SIG-M5 treated with dmso at 0.1 percent for 504 hours (cell line): ENCODE results near the gene SEC31B.

Experiments used
- DNase-seq: peaks from one replicate; lab custom pipeline; 2025; ENCODE audit not compliant: unreplicated experiment; lab: John Stamatoyannopoulos, UW

SEC31B gene, protein sequence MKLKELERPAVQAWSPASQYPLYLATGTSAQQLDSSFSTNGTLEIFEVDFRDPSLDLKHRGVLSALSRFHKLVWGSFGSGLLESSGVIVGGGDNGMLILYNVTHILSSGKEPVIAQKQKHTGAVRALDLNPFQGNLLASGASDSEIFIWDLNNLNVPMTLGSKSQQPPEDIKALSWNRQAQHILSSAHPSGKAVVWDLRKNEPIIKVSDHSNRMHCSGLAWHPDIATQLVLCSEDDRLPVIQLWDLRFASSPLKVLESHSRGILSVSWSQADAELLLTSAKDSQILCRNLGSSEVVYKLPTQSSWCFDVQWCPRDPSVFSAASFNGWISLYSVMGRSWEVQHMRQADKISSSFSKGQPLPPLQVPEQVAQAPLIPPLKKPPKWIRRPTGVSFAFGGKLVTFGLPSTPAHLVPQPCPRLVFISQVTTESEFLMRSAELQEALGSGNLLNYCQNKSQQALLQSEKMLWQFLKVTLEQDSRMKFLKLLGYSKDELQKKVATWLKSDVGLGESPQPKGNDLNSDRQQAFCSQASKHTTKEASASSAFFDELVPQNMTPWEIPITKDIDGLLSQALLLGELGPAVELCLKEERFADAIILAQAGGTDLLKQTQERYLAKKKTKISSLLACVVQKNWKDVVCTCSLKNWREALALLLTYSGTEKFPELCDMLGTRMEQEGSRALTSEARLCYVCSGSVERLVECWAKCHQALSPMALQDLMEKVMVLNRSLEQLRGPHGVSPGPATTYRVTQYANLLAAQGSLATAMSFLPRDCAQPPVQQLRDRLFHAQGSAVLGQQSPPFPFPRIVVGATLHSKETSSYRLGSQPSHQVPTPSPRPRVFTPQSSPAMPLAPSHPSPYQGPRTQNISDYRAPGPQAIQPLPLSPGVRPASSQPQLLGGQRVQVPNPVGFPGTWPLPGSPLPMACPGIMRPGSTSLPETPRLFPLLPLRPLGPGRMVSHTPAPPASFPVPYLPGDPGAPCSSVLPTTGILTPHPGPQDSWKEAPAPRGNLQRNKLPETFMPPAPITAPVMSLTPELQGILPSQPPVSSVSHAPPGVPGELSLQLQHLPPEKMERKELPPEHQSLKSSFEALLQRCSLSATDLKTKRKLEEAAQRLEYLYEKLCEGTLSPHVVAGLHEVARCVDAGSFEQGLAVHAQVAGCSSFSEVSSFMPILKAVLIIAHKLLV

GRCh38 chr10:100519311-100520051 is at the start of gene SEC31B:
TSS of gene SEC31B (minus strand) at chr10:100519861. CDS start at chr10:100516952, 2,909 bp downstream.
- no peak for DNase-seq

- no peak for DNase-seq
These were observed 49.3 kb upstream of the SEC31B start for GRCh38 chr10:100568912-100569311.

- no peak for DNase-seq
These were observed 48.2 kb upstream of the SEC31B start for GRCh38 chr10:100567826-100568225.

DNA sequence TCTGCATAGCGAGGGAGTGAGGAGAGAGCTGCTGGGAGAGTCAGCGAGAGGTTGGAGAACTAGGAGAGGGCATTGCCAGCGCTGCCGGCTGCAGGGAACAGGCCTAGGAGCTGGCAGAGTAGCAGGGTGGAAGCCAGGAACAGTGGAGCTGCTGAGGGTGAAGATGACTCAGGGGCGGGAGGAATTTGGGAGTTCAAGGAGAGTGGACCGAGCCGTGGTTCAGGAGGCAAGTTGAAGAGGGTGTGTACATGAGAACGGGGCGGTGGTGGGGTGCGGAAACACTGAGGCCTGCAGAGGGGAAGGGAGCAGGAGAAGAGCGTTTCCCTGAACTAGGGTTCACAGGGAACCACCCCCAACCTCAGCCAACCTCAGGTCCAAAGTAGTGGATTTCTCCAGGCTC is 47.6 kb upstream of the SEC31B start:
- DNase-seq: no peak

- DNase-seq: no peak
These were observed 46.9 kb upstream of the SEC31B start for GRCh38 chr10:100566561-100566960.

DNA sequence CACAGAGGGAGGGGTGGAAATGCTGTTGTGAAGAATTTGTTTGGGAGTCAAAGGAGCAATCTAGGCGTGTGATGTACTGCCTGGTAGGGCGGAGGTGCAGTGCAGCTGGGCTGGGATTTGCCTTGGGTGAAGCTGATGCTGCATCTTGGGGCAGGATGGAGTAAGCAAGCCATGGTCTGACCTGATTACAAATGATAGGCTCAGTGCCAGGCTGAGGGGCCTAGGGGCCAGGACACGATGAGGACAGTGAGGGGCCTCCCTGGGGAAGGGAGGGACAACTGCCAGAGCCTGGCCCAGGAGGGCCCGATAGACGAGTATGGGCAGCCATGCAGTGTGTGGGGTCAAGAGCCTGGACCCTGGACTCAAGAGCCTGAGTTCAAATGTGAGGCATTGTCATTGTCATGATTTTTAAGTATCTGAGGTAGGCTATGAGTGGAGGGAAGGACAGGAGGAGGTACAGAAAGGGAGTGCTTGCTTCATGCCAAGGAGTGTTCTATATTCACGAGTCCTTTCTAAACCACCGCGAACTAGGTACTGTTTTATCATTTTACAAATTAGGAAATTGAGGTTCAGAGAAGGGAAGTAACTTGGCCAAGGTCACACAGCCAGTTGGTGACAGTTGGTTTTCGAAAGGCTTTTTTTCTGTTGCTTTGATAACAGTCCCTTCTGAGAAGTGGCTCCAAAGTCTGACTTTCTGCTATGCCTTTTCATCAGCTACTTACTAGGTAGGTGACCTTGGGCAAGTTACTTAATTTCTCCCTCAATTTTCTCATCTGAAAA is 45.7 kb upstream of the SEC31B start:
- DNase-seq: no peak

- no peak for DNase-seq
These were observed 42.5 kb upstream of the SEC31B start for GRCh38 chr10:100562008-100562672.

GRCh38 chr10:100561005-100561404 is 41.3 kb upstream of the SEC31B start:
- DNase-seq: no peak

DNA sequence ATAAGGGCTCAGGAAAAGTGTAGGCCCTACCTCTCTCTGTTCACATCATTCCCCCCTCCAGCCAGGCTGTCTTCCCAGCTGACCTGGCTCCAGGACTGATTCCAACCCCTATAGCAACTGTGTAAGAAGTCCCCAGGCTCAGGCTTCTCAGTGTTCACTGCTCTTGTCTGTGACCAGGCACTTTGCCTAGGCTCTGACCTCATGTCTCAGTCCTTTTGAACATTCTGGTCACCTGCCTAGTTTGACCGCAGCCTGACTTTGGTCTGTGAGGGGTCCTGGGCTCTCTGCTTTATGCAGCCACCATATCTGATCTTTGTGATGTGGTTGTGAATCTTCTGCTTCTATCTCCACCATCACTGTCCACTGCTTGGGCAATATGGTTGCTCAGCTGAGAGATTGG is 40.6 kb upstream of the SEC31B start:
- no peak for DNase-seq

- no peak for DNase-seq
These were observed 35.2 kb upstream of the SEC31B start for GRCh38 chr10:100554902-100555301.

- peak; percentile 8 for DNase-seq
These were observed 34.3 kb upstream of the SEC31B start for GRCh38 chr10:100553929-100554328.

DNA sequence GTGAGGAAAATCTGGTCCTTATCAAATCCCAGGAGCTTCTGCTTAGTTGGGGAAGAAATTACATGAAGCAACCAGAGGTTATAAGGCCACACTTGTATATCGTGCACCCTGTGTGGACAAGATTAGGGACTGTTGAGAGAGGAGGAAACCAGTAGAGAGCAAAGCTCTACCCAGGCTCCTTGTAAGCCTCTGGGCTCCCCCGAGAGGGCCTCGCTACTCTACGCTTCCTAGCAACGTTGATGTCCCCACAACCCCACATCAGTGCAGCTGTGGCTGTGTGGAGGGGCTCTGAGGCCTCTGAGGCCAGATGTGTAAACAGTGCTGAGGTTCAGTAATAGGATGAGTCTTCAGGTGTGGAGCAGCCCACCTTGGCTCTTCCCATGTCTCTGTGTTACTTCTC is 32.1 kb upstream of the SEC31B start:
- DNase-seq: no peak

DNA sequence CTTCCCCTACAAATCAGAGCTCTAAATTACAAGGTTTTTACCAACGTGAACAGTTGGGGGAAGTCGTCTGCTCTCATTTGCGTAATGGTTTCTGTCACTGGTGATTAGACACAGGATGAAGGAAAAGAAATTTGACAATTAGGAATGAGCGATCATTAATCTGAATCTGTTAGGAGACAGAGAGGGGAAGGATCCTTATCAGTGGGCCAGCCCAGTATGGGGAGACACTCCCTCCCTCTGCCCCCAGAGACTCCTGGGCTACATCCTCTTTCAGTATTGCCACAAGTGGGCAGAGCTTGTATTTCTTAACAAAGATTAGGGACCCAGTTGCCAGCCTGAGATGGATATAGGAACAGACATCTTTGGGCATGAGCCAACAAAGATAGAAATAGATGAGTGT is 31.5 kb upstream of the SEC31B start:
- DNase-seq: peak; percentile 26

- no peak for DNase-seq
These were observed 25.3 kb upstream of the SEC31B start for GRCh38 chr10:100544950-100545349.

- DNase-seq: no peak
These were observed 17.8 kb upstream of the SEC31B start for GRCh38 chr10:100537475-100537874.

DNA sequence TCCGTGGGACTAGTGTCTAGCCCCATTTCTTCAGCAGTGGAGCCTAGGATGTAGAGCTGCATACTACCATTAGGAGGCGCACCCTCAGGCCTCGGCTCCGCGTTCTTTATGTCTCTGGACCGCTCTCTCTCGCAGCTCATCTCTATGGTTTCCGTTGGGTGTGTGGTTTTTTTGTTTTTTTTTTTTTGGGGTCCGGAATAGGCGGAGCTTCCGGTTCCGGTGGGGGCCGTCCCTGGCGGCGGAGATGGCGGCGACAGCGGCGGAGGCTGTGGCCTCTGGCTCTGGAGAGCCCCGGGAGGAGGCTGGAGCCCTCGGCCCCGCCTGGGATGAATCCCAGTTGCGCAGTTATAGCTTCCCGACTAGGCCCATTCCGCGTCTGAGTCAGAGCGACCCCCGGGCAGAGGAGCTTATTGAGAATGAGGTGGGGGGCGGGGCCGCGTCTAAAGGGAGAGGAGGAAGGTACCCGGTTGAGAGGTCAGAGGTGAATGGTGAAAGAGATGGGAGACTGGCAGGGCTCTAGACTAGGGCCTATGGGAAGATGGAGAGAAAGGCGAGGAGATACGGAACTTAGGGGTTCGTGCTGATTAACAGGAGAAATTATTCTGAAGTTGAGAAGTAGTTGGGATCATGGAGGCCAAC is 16.2 kb upstream of the SEC31B start, which contains the start of gene HIF1AN:
HIF1AN (plus strand) TSS at position 229 of the 639 bp plus-strand sequence; CDS start at position 245, 16 bp downstream.
- DNase-seq: peak; percentile 94

DNA sequence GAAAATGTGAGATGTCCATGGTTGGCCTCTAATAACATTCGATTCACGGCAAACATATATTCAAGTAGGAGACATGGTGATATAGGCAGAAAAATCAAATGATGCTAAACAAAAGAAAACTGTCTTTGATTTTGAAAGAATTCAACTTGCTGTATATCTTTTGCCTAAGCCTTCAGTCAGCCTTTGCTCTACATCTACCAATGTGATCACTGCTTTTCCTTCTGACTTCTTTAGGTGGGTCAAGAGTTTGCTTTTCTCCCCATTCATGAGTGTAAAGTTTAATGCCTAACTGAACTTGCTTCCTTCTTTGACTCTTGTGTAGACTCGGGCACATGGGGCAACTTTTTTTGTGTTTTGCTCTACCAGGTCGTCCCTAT is 15.7 kb upstream of the SEC31B start:
- no peak for DNase-seq

DNA sequence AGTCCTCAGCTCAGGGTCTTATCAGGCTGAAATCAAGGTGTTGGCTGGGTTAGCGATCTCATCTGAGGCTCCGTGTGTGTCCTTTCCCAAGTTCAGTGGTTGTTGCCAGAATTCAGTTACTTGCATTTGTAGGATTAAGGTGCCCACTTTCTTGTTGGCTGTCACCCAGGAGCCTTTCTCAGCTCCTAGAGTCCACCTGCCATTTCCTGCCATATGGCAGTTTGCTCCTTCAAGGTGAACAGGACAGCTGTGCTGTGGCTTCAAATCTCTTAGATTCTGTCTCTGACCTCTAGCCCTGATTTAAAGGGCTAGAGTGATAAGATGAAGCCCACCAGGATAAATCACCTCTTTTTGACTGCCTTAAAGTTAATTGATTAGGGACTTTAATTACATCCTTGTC is 15.1 kb upstream of the SEC31B start:
- DNase-seq: no peak

- DNase-seq: no peak
These were observed 12.1 kb upstream of the SEC31B start for GRCh38 chr10:100531761-100532160.
